22Rv1 (cell line): ENCODE results near the gene LSM14A.

ENCODE experiments used
- ZFX ChIP-seq: fragments of 450-650 bp; IDR thresholded peaks from 2 replicates; pipeline ENCODE4 v1.6.1; 2017; ENCODE audit warnings: antibody characterized with exemption, borderline replicate concordance
- TF ChIP-seq, protein P1 (sequence below): fragments of 450-650 bp; IDR thresholded peaks from 2 replicates; pipeline ENCODE4 v1.5.1; 2017; ENCODE audit warnings: mild to moderate bottlenecking

DNA sequence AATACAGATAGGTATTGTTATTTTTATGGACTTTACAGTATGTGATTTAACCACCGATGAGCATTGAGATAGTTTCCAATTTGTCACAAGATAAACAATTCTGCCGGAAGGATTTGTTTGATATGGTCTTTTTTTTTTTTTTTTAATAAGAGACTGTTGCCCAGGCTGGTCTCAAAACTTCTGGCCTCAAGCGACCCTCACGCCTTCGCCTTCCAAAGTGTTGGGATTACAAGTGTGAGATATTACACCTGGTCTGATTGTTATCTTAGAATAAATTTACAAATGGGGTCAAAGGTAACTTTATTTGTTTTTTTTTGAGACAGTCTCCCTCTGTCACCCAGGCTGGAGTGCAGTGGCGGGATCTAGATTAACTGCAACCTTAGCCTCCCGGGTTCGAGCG lies 83.2 kb downstream of the LSM14A start:
- TF ChIP-seq, protein P1, sequence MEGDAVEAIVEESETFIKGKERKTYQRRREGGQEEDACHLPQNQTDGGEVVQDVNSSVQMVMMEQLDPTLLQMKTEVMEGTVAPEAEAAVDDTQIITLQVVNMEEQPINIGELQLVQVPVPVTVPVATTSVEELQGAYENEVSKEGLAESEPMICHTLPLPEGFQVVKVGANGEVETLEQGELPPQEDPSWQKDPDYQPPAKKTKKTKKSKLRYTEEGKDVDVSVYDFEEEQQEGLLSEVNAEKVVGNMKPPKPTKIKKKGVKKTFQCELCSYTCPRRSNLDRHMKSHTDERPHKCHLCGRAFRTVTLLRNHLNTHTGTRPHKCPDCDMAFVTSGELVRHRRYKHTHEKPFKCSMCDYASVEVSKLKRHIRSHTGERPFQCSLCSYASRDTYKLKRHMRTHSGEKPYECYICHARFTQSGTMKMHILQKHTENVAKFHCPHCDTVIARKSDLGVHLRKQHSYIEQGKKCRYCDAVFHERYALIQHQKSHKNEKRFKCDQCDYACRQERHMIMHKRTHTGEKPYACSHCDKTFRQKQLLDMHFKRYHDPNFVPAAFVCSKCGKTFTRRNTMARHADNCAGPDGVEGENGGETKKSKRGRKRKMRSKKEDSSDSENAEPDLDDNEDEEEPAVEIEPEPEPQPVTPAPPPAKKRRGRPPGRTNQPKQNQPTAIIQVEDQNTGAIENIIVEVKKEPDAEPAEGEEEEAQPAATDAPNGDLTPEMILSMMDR: no peak
- TF ChIP-seq ZFX: no peak
